Epidermal melanocyte (primary cell): ENCODE results near the gene ABCD1.

Experiments used
- DNase-seq: peaks from one replicate; pipeline ENCODE4 v3.0.0; 2011; ENCODE audit warnings: low spot score; ENCODE audit not compliant: insufficient read length

The ABCD1 gene

GRCh38 chrX:153773218-153773611, 48.6 kb downstream of the ABCD1 start:
- no peak for DNase-seq

- DNase-seq, result no peak
These were observed 49.3 kb downstream of the ABCD1 start for GRCh38 chrX:153773741-153774575.

GRCh38 chrX:153774576-153775292, 50.1 kb downstream of the ABCD1 start:
- no peak for DNase-seq

- DNase-seq, result no peak
These were observed 50.9 kb downstream of the ABCD1 start for GRCh38 chrX:153775293-153776119.

GRCh38 chrX:153776120-153776599, 51.5 kb downstream of the ABCD1 start:
- no peak for DNase-seq

- DNase-seq, result no peak
These were observed 52.0 kb downstream of the ABCD1 start for GRCh38 chrX:153776611-153777045.

- DNase-seq, result no peak
These were observed 52.8 kb downstream of the ABCD1 start for GRCh38 chrX:153777261-153778090.

- no peak for DNase-seq
These were observed 53.5 kb downstream of the ABCD1 start for GRCh38 chrX:153778181-153778580.

- no peak for DNase-seq
These were observed 54.0 kb downstream of the ABCD1 start for GRCh38 chrX:153778684-153779101.

- no peak for DNase-seq
These were observed 55.4 kb downstream of the ABCD1 start for GRCh38 chrX:153779891-153780677.

- no peak for DNase-seq
These were observed 56.2 kb downstream of the ABCD1 start, which contains the start of gene SRPK3 for GRCh38 chrX:153780678-153781427. Gene SRPK3 (plus strand): TSS chrX:153781041. CDS start chrX:153781087, 46 bp downstream.

- DNase-seq, result no peak
These were observed 56.9 kb downstream of the ABCD1 start for GRCh38 chrX:153781428-153782047.

GRCh38 chrX:153782313-153782712, 57.7 kb downstream of the ABCD1 start:
- DNase-seq, result no peak

- DNase-seq, result no peak
These were observed 58.2 kb downstream of the ABCD1 start for GRCh38 chrX:153782871-153783270.

GRCh38 chrX:153783378-153784013, 58.8 kb downstream of the ABCD1 start:
- no peak for DNase-seq

GRCh38 chrX:153784325-153784967, 59.8 kb downstream of the ABCD1 start:
- DNase-seq, result no peak

- no peak for DNase-seq
These were observed 62.0 kb downstream of the ABCD1 start for GRCh38 chrX:153786669-153787068.

- no peak for DNase-seq
These were observed 65.0 kb downstream of the ABCD1 start for GRCh38 chrX:153789654-153790053.
